Bone marrow (tissue), 2 donors: Measurements from ENCODE around the gene TSSK2.

ENCODE experiments used
- DNase-seq, 2 donors: peaks; one replicate each; lab custom pipeline; 2025; lab: John Stamatoyannopoulos, UW

The TSSK2 gene

GRCh38 chr22:19169002-19169946 lies 38.2 kb downstream of the TSSK2 start:
- DNase-seq = no peak

- DNase-seq = no peak
These were observed 38.8 kb downstream of the TSSK2 start for GRCh38 chr22:19169947-19170318.

- DNase-seq = no peak
These were observed 41.3 kb downstream of the TSSK2 start for GRCh38 chr22:19172213-19173046.

- DNase-seq = no peak
These were observed 42.2 kb downstream of the TSSK2 start for GRCh38 chr22:19173047-19174035.

GRCh38 chr22:19174106-19175025 lies 43.3 kb downstream of the TSSK2 start:
- DNase-seq = no peak

GRCh38 chr22:19175026-19175601 lies 44.0 kb downstream of the TSSK2 start:
- DNase-seq = no peak

- DNase-seq = no peak
These were observed 44.6 kb downstream of the TSSK2 start for GRCh38 chr22:19175602-19176174.

GRCh38 chr22:19176175-19176643 lies 45.1 kb downstream of the TSSK2 start:
- DNase-seq = no peak

GRCh38 chr22:19176732-19177131 lies 45.6 kb downstream of the TSSK2 start:
- DNase-seq = no peak

- DNase-seq = no peak
These were observed 46.3 kb downstream of the TSSK2 start for GRCh38 chr22:19177164-19178064.

- peak in 1 of 2 donors; percentile 57 for DNase-seq
These were observed 47.1 kb downstream of the TSSK2 start for GRCh38 chr22:19178065-19178656.

GRCh38 chr22:19178657-19179496 lies 47.8 kb downstream of the TSSK2 start, which contains the start of gene SLC25A1:
Gene SLC25A1, minus strand, starts transcription at chr22:19178736. Its CDS starts 63 bp downstream, at chr22:19178673.
- DNase-seq = peak in 1 of 2 donors; percentile 57

GRCh38 chr22:19179497-19180048 lies 48.5 kb downstream of the TSSK2 start:
- peak in 1 of 2 donors; percentile 34 for DNase-seq

- DNase-seq = no peak
These were observed 49.1 kb downstream of the TSSK2 start for GRCh38 chr22:19180234-19180633.

GRCh38 chr22:19180740-19181410 lies 49.8 kb downstream of the TSSK2 start:
- DNase-seq = no peak

GRCh38 chr22:19181786-19182471 lies 50.8 kb downstream of the TSSK2 start:
- DNase-seq = no peak
